SK-N-SH treated with all-trans-retinoic acid at 6 μM for 48 hours (cell line): ENCODE data around the gene PMM1.

Experiments
- ATAC-seq: fragments of 200-7000 bp; cut with Tn5 transposase; 3 replicates; pipeline ENCODE4 v1.9.1; 2020; ENCODE audit warnings: mild to moderate bottlenecking, moderate library complexity
- ARNTL ChIP-seq: fragments of 450-650 bp; formaldehyde crosslinking; IDR thresholded peaks from 2 replicates; pipeline ENCODE4 v1.5.0; 2020; ENCODE audit warnings: low read depth, mild to moderate bottlenecking, moderate library complexity, borderline replicate concordance
- BACH2 ChIP-seq: fragments of 250-450 bp; sonication (Bioruptor Pico); IDR thresholded peaks from 2 replicates; pipeline ENCODE4 v1.9.0; 2021; ENCODE audit warnings: mild to moderate bottlenecking, borderline replicate concordance
- CREB5 ChIP-seq: fragments of 250-450 bp; sonication (Bioruptor Pico); IDR thresholded peaks from 2 replicates; pipeline ENCODE4 v1.5.1; 2020; ENCODE audit warnings: low read depth, mild to moderate bottlenecking, moderate library complexity
- CSDC2 ChIP-seq: fragments of 250-450 bp; sonication (Bioruptor Pico); IDR thresholded peaks from 2 replicates; pipeline ENCODE4 v1.5.0; 2020; ENCODE audit warnings: mild to moderate bottlenecking, moderate library complexity
- ESRRG ChIP-seq: fragments of 250-450 bp; sonication (Bioruptor Pico); IDR thresholded peaks from 2 replicates; pipeline ENCODE4 v1.6.1; 2021; ENCODE audit warnings: mild to moderate bottlenecking
- GLIS3 ChIP-seq: fragments of 250-450 bp; sonication (Bioruptor Pico); IDR thresholded peaks from 2 replicates; pipeline ENCODE4 v1.5.0; 2020; ENCODE audit warnings: mild to moderate bottlenecking, moderate library complexity
- ISL1 ChIP-seq: fragments of 250-450 bp; sonication (Bioruptor Pico); IDR thresholded peaks from 2 replicates; pipeline ENCODE4 v2.1.2; 2022; ENCODE audit warnings: mild to moderate bottlenecking, moderate library complexity
- OSR1 ChIP-seq: fragments of 250-450 bp; sonication (Bioruptor Pico); IDR thresholded peaks from 2 replicates; pipeline ENCODE4 v1.8.0; 2022; ENCODE audit warnings: moderate library complexity, mild to moderate bottlenecking, inconsistent platforms
- PATZ1 ChIP-seq: fragments of 250-450 bp; sonication (Bioruptor Pico); IDR thresholded peaks from 2 replicates; pipeline ENCODE4 v1.8.0; 2020; ENCODE audit warnings: mild to moderate bottlenecking, moderate library complexity, borderline replicate concordance
- POU6F1 ChIP-seq: fragments of 250-450 bp; sonication (Bioruptor Pico); IDR thresholded peaks from 2 replicates; pipeline ENCODE4 v1.8.0; 2021; ENCODE audit warnings: low read depth, mild to moderate bottlenecking, moderate library complexity, borderline replicate concordance
- PPARA ChIP-seq: fragments of 250-450 bp; sonication (Bioruptor Pico); IDR thresholded peaks from 2 replicates; pipeline ENCODE4 v1.5.0; 2020; ENCODE audit warnings: mild to moderate bottlenecking, borderline replicate concordance
- RARB ChIP-seq: fragments of 250-450 bp; sonication (Bioruptor Pico); IDR thresholded peaks from 2 replicates; pipeline ENCODE4 v1.8.0; 2021; ENCODE audit warnings: mild to moderate bottlenecking, moderate library complexity
- SNAI2 ChIP-seq: fragments of 250-450 bp; sonication (Bioruptor Pico); IDR thresholded peaks from 2 replicates; pipeline ENCODE4 v1.5.0; 2020; ENCODE audit warnings: mild to moderate bottlenecking, moderate library complexity
- TCF4 ChIP-seq: fragments of 250-450 bp; sonication (Bioruptor Pico); IDR thresholded peaks from 2 replicates; pipeline ENCODE4 v1.8.0; 2021; ENCODE audit warnings: mild to moderate bottlenecking, moderate library complexity, borderline replicate concordance
- TOX ChIP-seq: fragments of 250-450 bp; sonication (Bioruptor Pico); IDR thresholded peaks from 2 replicates; pipeline ENCODE4 v1.8.0; 2021; ENCODE audit warnings: mild to moderate bottlenecking, moderate library complexity, borderline replicate concordance
- ZC3H10 ChIP-seq: fragments of 250-450 bp; sonication (Bioruptor Pico); IDR thresholded peaks from 2 replicates; pipeline ENCODE4 v1.5.1; 2021; ENCODE audit warnings: mild to moderate bottlenecking, moderate library complexity
- ZFP3 ChIP-seq: fragments of 250-450 bp; sonication (Bioruptor Pico); IDR thresholded peaks from 2 replicates; pipeline ENCODE4 v1.5.0; 2020; ENCODE audit warnings: mild to moderate bottlenecking, moderate library complexity
- ZFP30 ChIP-seq: fragments of 450-650 bp; formaldehyde crosslinking; IDR thresholded peaks from 2 replicates; pipeline ENCODE4 v1.5.0; 2022; ENCODE audit warnings: mild to moderate bottlenecking, moderate library complexity
- ZNF565 ChIP-seq: fragments of 450-650 bp; formaldehyde crosslinking; conservative IDR thresholded peaks from 2 replicates; pipeline ENCODE4 v1.5.0; 2020; ENCODE audit warnings: low read depth, mild to moderate bottlenecking, moderate library complexity
- ZNF8 ChIP-seq: fragments of 450-650 bp; formaldehyde crosslinking; IDR thresholded peaks from 2 replicates; pipeline ENCODE4 v1.5.0; 2020; ENCODE audit warnings: mild to moderate bottlenecking, moderate library complexity
- TF ChIP-seq, protein P1 (sequence below): fragments of 250-450 bp; sonication (Bioruptor Pico); IDR thresholded peaks from 2 replicates; pipeline ENCODE4 v1.5.0; 2020; ENCODE audit warnings: mild to moderate bottlenecking, moderate library complexity
- TF ChIP-seq, protein P2 (sequence below): fragments of 250-450 bp; sonication (Bioruptor Pico); IDR thresholded peaks from 2 replicates; pipeline ENCODE4 v1.5.1; 2021; ENCODE audit warnings: mild to moderate bottlenecking, moderate library complexity

Gene PMM1

GRCh38 chr22:41568811-41569210, 20.8 kb downstream of the PMM1 start:
- no peak for TF ChIP-seq PPARA (CRISPR knock-in tag)
- TF ChIP-seq, protein P1, sequence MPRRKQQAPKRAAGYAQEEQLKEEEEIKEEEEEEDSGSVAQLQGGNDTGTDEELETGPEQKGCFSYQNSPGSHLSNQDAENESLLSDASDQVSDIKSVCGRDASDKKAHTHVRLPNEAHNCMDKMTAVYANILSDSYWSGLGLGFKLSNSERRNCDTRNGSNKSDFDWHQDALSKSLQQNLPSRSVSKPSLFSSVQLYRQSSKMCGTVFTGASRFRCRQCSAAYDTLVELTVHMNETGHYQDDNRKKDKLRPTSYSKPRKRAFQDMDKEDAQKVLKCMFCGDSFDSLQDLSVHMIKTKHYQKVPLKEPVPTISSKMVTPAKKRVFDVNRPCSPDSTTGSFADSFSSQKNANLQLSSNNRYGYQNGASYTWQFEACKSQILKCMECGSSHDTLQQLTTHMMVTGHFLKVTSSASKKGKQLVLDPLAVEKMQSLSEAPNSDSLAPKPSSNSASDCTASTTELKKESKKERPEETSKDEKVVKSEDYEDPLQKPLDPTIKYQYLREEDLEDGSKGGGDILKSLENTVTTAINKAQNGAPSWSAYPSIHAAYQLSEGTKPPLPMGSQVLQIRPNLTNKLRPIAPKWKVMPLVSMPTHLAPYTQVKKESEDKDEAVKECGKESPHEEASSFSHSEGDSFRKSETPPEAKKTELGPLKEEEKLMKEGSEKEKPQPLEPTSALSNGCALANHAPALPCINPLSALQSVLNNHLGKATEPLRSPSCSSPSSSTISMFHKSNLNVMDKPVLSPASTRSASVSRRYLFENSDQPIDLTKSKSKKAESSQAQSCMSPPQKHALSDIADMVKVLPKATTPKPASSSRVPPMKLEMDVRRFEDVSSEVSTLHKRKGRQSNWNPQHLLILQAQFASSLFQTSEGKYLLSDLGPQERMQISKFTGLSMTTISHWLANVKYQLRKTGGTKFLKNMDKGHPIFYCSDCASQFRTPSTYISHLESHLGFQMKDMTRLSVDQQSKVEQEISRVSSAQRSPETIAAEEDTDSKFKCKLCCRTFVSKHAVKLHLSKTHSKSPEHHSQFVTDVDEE (CRISPR knock-in tag), result no peak
- TF ChIP-seq SNAI2 (CRISPR knock-in tag), result no peak
- TF ChIP-seq CREB5, result no peak
- TF ChIP-seq BACH2 (CRISPR knock-in tag), result no peak
- no peak for TF ChIP-seq ZFP30 (CRISPR knock-in tag)
- TF ChIP-seq PATZ1, result no peak
- TF ChIP-seq GLIS3 (CRISPR knock-in tag), result no peak
- no peak for TF ChIP-seq TCF4 (CRISPR knock-in tag)
- TF ChIP-seq CSDC2 (CRISPR knock-in tag), result no peak
- TF ChIP-seq ZC3H10 (CRISPR knock-in tag), result no peak
- no peak for TF ChIP-seq ZNF565 (CRISPR knock-in tag)
- no peak for TF ChIP-seq RARB (CRISPR knock-in tag)
- TF ChIP-seq ZNF8, result no peak
- ATAC-seq, result no peak

GRCh38 chr22:41567512-41567768, 22.2 kb downstream of the PMM1 start:
- TF ChIP-seq TOX (CRISPR knock-in tag), result no peak
- TF ChIP-seq, protein P2, sequence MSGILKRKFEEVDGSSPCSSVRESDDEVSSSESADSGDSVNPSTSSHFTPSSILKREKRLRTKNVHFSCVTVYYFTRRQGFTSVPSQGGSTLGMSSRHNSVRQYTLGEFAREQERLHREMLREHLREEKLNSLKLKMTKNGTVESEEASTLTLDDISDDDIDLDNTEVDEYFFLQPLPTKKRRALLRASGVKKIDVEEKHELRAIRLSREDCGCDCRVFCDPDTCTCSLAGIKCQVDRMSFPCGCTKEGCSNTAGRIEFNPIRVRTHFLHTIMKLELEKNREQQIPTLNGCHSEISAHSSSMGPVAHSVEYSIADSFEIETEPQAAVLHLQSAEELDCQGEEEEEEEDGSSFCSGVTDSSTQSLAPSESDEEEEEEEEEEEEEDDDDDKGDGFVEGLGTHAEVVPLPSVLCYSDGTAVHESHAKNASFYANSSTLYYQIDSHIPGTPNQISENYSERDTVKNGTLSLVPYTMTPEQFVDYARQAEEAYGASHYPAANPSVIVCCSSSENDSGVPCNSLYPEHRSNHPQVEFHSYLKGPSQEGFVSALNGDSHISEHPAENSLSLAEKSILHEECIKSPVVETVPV (CRISPR knock-in tag), result no peak
- TF ChIP-seq CSDC2 (CRISPR knock-in tag), result no peak
- no peak for TF ChIP-seq OSR1
- TF ChIP-seq ZFP3 (CRISPR knock-in tag), result no peak
- no peak for TF ChIP-seq ZC3H10 (CRISPR knock-in tag)
- no peak for TF ChIP-seq ISL1 (CRISPR knock-in tag)
- no peak for TF ChIP-seq GLIS3 (CRISPR knock-in tag)
- TF ChIP-seq ZNF565 (CRISPR knock-in tag), result no peak
- TF ChIP-seq POU6F1, result no peak
- TF ChIP-seq PATZ1, result no peak
- TF ChIP-seq TCF4 (CRISPR knock-in tag), result no peak
- no peak for TF ChIP-seq SNAI2 (CRISPR knock-in tag)
- no peak for TF ChIP-seq CREB5
- TF ChIP-seq PPARA (CRISPR knock-in tag), result no peak
- no peak for TF ChIP-seq ARNTL (CRISPR knock-in tag)
- no peak for TF ChIP-seq ESRRG (CRISPR knock-in tag)
- ATAC-seq, result no peak
